MG63 (cell line): ENCODE results near the gene INCA1. TPM values are rescaled to one million over a fixed set of nuclear protein-coding genes. Genes with fewer than 3 reads are reported as not detected.

ENCODE experiments used
- DNase-seq: peaks from one replicate; pipeline ENCODE4 v3.0.0-alpha.2; 2020
- H3K27me3 ChIP-seq: fragments of 250-450 bp; sonication (Bioruptor Pico); 2 replicates; pipeline ENCODE4 v1.5.1; 2020; ENCODE audit warnings: mild to moderate bottlenecking, moderate library complexity
- H3K36me3 ChIP-seq: fragments of 250-450 bp; sonication (Bioruptor Pico); 2 replicates; pipeline ENCODE4 v1.5.1; 2020; ENCODE audit warnings: mild to moderate bottlenecking, moderate library complexity
- H3K4me3 ChIP-seq: fragments of 250-450 bp; sonication (Bioruptor Pico); 2 replicates; pipeline ENCODE4 v1.5.1; 2020; ENCODE audit warnings: mild to moderate bottlenecking, moderate library complexity
- H3K9me3 ChIP-seq: fragments of 250-450 bp; sonication (Bioruptor Pico); 2 replicates; pipeline ENCODE4 v1.5.1; 2020; ENCODE audit warnings: mild to moderate bottlenecking, moderate library complexity
- total RNA-seq: library from RNA; depleted of rRNA; stranded (reverse); fragments of >200 nt; shearing (Covaris generic); gene quantifications from 2 replicates; pipeline ENCODE4 v1.2.3, GENCODE V29; 2014; ENCODE audit warnings: low replicate concordance

The INCA1 gene
- total RNA-seq, 1 experiment from 2014 or later = not detected

GRCh38 chr17:4965311-4965986 is 31.9 kb downstream of the INCA1 start:
- no peak for DNase-seq
- Histone ChIP-seq H3K9me3 (no peaks in the 10 kb centered on the region), H3K4me3 (no peak overlapping the region), H3K36me3 (peaks cover 42% of the 10 kb centered on the region), H3K27me3 (no peaks in the 10 kb centered on the region)

- DNase-seq = no peak
- Histone ChIP-seq H3K36me3 (peaks cover 6% of the 10 kb centered on the region), H3K9me3 (no peaks in the 10 kb centered on the region), H3K27me3 (no peaks in the 10 kb centered on the region), H3K4me3 (no peak overlapping the region)
These were observed 36.9 kb downstream of the INCA1 start for GRCh38 chr17:4960279-4960922.

- Histone ChIP-seq H3K9me3 (no peaks in the 10 kb centered on the region), H3K4me3 (no peak overlapping the region), H3K36me3 (no peaks in the 10 kb centered on the region), H3K27me3 (no peaks in the 10 kb centered on the region)
- DNase-seq = no peak
These were observed 37.9 kb downstream of the INCA1 start for GRCh38 chr17:4959261-4959965.

- no peak for DNase-seq
- no peaks in the 10 kb centered on the region for H3K27me3 ChIP-seq
- H3K36me3 ChIP-seq = no peaks in the 10 kb centered on the region
- H3K4me3 ChIP-seq = no peak overlapping the region
- H3K9me3 ChIP-seq = no peaks in the 10 kb centered on the region
These were observed 39.2 kb downstream of the INCA1 start for GRCh38 chr17:4958102-4958501.

GRCh38 chr17:4956493-4957061 is 40.7 kb downstream of the INCA1 start:
- DNase-seq = no peak
- no peak overlapping the region for H3K4me3 ChIP-seq
- H3K9me3 ChIP-seq = no peaks in the 10 kb centered on the region
- no peaks in the 10 kb centered on the region for H3K36me3 ChIP-seq
- no peaks in the 10 kb centered on the region for H3K27me3 ChIP-seq

- no peaks in the 10 kb centered on the region for H3K36me3 ChIP-seq
- H3K27me3 ChIP-seq = no peaks in the 10 kb centered on the region
- DNase-seq = no peak
- no peaks in the 10 kb centered on the region for H3K9me3 ChIP-seq
- no peak overlapping the region for H3K4me3 ChIP-seq
These were observed 42.2 kb downstream of the INCA1 start for GRCh38 chr17:4955091-4955490.

GRCh38 chr17:4953451-4953961 is 43.8 kb downstream of the INCA1 start:
- no peaks in the 10 kb centered on the region for H3K36me3 ChIP-seq
- no peaks in the 10 kb centered on the region for H3K27me3 ChIP-seq
- peak; percentile 92 for DNase-seq
- H3K9me3 ChIP-seq = no peaks in the 10 kb centered on the region
- no peak overlapping the region; the same call in 1 of the 2 replicates for H3K4me3 ChIP-seq

GRCh38 chr17:4951486-4951885 is 45.8 kb downstream of the INCA1 start:
- Histone ChIP-seq H3K27me3 (no peaks in the 10 kb centered on the region), H3K4me3 (no peak overlapping the region), H3K9me3 (no peaks in the 10 kb centered on the region), H3K36me3 (peaks cover 15% of the 10 kb centered on the region)
- no peak for DNase-seq

- no peaks in the 10 kb centered on the region for H3K27me3 ChIP-seq
- H3K36me3 ChIP-seq = peaks cover 23% of the 10 kb centered on the region
- peak within 1 kb of the TSS; percentile 89 for H3K4me3 ChIP-seq
- no peak for DNase-seq
- H3K9me3 ChIP-seq = no peaks in the 10 kb centered on the region
These were observed 46.5 kb downstream of the INCA1 start, which contains the start of gene ENO3 for GRCh38 chr17:4950746-4951204. ENO3 (plus strand) TSS chr17:4951119; CDS start chr17:4951830, 711 bp downstream.

- Histone ChIP-seq H3K9me3 (no peaks in the 10 kb centered on the region), H3K4me3 (peak overlapping the region; percentile 89), H3K36me3 (peaks cover 28% of the 10 kb centered on the region), H3K27me3 (no peaks in the 10 kb centered on the region)
- DNase-seq = no peak
These were observed 47.1 kb downstream of the INCA1 start for GRCh38 chr17:4950075-4950745.

- DNase-seq = peak; percentile 83
- Histone ChIP-seq H3K27me3 (no peaks in the 10 kb centered on the region), H3K36me3 (peaks cover 35% of the 10 kb centered on the region), H3K4me3 (peak overlapping the region; percentile 89), H3K9me3 (no peaks in the 10 kb centered on the region)
These were observed 47.8 kb downstream of the INCA1 start for GRCh38 chr17:4949321-4950074.

- H3K4me3 ChIP-seq = peak overlapping the region; percentile 89
- DNase-seq = peak; percentile 83
- no peaks in the 10 kb centered on the region for H3K27me3 ChIP-seq
- no peaks in the 10 kb centered on the region for H3K9me3 ChIP-seq
- H3K36me3 ChIP-seq = peaks cover 41% of the 10 kb centered on the region
These were observed 48.4 kb downstream of the INCA1 start for GRCh38 chr17:4948931-4949320.

GRCh38 chr17:4948166-4948930 is 49.0 kb downstream of the INCA1 start, which contains the start of gene PFN1:
PFN1 (minus strand) TSS chr17:4948530; CDS start chr17:4948394, 136 bp downstream.
- peak within 1 kb of the TSS; percentile 89 for H3K4me3 ChIP-seq
- no peaks in the 10 kb centered on the region for H3K27me3 ChIP-seq
- no peaks in the 10 kb centered on the region for H3K9me3 ChIP-seq
- DNase-seq = peak; percentile 85
- H3K36me3 ChIP-seq = peaks cover 47% of the 10 kb centered on the region

GRCh38 chr17:4947411-4948165 is 49.7 kb downstream of the INCA1 start:
- H3K4me3 ChIP-seq = peak overlapping the region; percentile 89
- peak; percentile 55 for DNase-seq
- H3K9me3 ChIP-seq = no peaks in the 10 kb centered on the region
- H3K27me3 ChIP-seq = no peaks in the 10 kb centered on the region
- H3K36me3 ChIP-seq = peaks cover 51% of the 10 kb centered on the region
